BE2C (cell line): ENCODE data around the gene AQR.
A peak's percentile ranks its signal among the peaks of the same experiment; 100 is the strongest.
"Not testable (repeated sequence)": the region's sequence is repeated elsewhere in the genome, so short reads cannot be mapped to it uniquely, and the experiment has no call there.

Experiments
- DNase-seq: peaks from one replicate; pipeline ENCODE4 v3.0.0-alpha.2; 2020
- H3K27me3 ChIP-seq: fragments of 250-450 bp; sonication (Bioruptor Pico); 2 replicates; pipeline ENCODE4 v1.5.1; 2020; ENCODE audit warnings: mild to moderate bottlenecking
- H3K36me3 ChIP-seq: fragments of 250-450 bp; sonication (Bioruptor Pico); 2 replicates; pipeline ENCODE4 v1.5.1; 2020; ENCODE audit warnings: mild to moderate bottlenecking
- H3K4me1 ChIP-seq: fragments of 250-450 bp; sonication (Bioruptor Pico); 2 replicates; pipeline ENCODE4 v1.5.1; 2020
- H3K4me3 ChIP-seq: 2 replicates; pipeline ENCODE4 v1.5.1; 2011; ENCODE audit warnings: low read depth, low read length
- H3K9me3 ChIP-seq: fragments of 250-450 bp; sonication (Bioruptor Pico); 2 replicates; pipeline ENCODE4 v1.5.1; 2020
- TF ChIP-seq, protein P1 (sequence below): IDR thresholded peaks from 2 replicates; pipeline ENCODE4 v1.5.1; 2012; ENCODE audit warnings: mild to moderate bottlenecking, low read depth, low read length

The AQR gene

GRCh38 chr15:34973512-34973911, 4.0 kb upstream of the AQR start:
- DNase-seq, result no peak
- no peaks in the 10 kb centered on the region for H3K9me3 ChIP-seq
- no peaks in the 10 kb centered on the region; the same call in 1 of the 2 replicates for H3K36me3 ChIP-seq
- TF ChIP-seq, protein P1, sequence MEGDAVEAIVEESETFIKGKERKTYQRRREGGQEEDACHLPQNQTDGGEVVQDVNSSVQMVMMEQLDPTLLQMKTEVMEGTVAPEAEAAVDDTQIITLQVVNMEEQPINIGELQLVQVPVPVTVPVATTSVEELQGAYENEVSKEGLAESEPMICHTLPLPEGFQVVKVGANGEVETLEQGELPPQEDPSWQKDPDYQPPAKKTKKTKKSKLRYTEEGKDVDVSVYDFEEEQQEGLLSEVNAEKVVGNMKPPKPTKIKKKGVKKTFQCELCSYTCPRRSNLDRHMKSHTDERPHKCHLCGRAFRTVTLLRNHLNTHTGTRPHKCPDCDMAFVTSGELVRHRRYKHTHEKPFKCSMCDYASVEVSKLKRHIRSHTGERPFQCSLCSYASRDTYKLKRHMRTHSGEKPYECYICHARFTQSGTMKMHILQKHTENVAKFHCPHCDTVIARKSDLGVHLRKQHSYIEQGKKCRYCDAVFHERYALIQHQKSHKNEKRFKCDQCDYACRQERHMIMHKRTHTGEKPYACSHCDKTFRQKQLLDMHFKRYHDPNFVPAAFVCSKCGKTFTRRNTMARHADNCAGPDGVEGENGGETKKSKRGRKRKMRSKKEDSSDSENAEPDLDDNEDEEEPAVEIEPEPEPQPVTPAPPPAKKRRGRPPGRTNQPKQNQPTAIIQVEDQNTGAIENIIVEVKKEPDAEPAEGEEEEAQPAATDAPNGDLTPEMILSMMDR, result no peak
- no peaks in the 10 kb centered on the region for H3K4me1 ChIP-seq
- no peaks in the 10 kb centered on the region for H3K27me3 ChIP-seq
- H3K4me3 ChIP-seq, result no peak overlapping the region

DNA sequence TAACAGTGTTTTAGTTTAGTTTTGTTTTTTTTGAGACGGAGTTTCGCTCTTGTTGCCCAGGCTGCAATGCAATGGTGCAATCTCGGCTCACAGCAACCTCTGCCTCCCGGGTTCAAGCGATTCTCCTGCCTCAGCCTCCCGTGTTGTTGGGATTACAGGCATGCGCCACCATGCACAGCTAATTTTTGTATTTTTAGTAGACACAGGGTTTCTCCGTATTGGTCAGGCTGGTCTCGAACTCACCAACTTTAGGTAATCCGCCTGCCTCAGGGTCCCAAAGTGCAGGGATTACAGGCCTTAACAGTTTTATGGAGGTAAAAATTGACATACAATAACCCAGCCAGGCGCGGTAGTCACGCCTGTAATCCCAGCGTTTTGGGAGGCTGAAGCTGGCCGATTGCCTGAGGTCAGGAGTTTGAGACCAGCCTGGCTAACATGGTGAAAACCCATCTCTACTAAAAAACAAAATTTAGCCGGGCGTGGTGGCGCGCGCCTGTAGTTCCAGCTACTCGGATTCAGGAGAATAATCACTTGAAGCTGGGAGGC, 629 bp upstream of the AQR start:
- peak overlapping the region; percentile 95 for H3K4me3 ChIP-seq
- not testable (repeated sequence) for H3K9me3 ChIP-seq, H3K36me3 ChIP-seq, H3K4me1 ChIP-seq, H3K27me3 ChIP-seq, DNase-seq

GRCh38 chr15:34964277-34964676, 5.3 kb downstream of the AQR start:
- TF ChIP-seq, protein P1, result no peak
- H3K36me3 ChIP-seq, result peaks cover 33% of the 10 kb centered on the region
- H3K9me3 ChIP-seq, result no peaks in the 10 kb centered on the region
- no peak overlapping the region for H3K4me3 ChIP-seq
- H3K4me1 ChIP-seq, result no peaks in the 10 kb centered on the region
- no peak for DNase-seq
- H3K27me3 ChIP-seq, result no peaks in the 10 kb centered on the region

DNA sequence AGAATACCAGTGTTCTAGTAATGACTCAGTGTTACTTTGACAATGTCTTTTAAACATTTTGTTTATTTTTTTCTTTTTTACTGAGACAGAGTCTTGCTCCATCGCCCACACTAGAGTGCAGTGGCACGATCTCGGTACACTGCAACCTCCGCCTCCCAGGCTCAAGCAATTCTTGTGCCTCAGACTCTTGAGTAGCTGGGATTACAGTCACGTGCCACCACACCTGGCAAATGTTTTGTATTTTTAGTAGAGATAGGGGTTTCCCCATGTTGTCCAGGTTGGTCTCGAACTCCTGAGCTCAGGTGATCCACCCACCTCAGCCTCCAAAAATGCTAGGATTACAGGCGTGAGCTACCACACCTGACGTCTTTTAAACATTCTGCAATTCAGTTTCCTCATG, 15.7 kb downstream of the AQR start:
- TF ChIP-seq, protein P1, result no peak
- H3K36me3 ChIP-seq, result peaks cover 29% of the 10 kb centered on the region
- H3K4me3 ChIP-seq, result no peak overlapping the region
- no peaks in the 10 kb centered on the region for H3K27me3 ChIP-seq
- DNase-seq, result no peak
- H3K4me1 ChIP-seq, result no peaks in the 10 kb centered on the region
- H3K9me3 ChIP-seq, result no peaks in the 10 kb centered on the region

DNA sequence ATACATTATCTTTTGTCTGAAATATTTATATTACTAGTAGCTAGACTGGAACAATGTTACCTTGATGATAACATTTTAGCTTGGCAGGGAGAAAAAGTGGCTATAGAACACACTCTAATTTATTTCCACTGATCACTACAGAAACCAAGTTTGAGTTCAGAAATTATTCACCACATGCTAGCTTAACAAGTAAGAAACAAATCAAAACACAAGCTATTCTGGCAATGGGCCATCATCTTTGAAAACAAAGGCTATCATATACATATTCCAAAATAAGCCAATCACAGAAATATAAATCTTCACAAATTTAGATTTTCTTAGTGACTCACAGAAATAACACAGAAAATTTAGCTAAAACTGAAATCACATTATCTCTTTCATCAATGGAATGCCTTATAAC, 17.1 kb downstream of the AQR start:
- peaks cover 37% of the 10 kb centered on the region for H3K36me3 ChIP-seq

DNA sequence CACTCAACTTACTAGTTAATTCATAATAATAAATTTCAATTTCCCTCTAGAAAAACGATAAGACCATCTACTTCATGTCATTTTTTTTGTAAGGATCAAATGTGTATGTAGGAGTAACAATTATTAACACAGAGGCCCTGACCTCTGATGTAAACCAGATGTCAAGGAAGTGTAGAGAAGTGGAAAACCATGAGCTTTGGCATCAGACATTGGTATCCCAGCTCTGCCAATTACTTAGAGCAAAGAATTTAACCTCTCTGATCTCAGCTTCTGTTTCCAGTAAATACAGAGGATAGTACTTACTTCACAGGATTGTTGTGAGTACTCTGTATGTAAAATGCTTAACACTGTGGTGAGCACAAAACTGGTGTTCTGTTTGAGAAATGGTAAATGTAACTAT, 17.5 kb downstream of the AQR start:
- H3K27me3 ChIP-seq, result no peaks in the 10 kb centered on the region
- no peak for DNase-seq
- peaks cover 37% of the 10 kb centered on the region for H3K36me3 ChIP-seq
- no peaks in the 10 kb centered on the region for H3K4me1 ChIP-seq
- H3K9me3 ChIP-seq, result no peaks in the 10 kb centered on the region
- TF ChIP-seq, protein P1, result no peak
- H3K4me3 ChIP-seq, result no peak overlapping the region

More for the DNA sequence above, 17.1 kb downstream of the AQR start:
- Histone ChIP-seq H3K4me1 (no peaks in the 10 kb centered on the region), H3K4me3 (no peak overlapping the region), H3K27me3 (no peaks in the 10 kb centered on the region), H3K9me3 (no peaks in the 10 kb centered on the region)
- TF ChIP-seq, protein P1, result no peak
- no peak for DNase-seq

DNA sequence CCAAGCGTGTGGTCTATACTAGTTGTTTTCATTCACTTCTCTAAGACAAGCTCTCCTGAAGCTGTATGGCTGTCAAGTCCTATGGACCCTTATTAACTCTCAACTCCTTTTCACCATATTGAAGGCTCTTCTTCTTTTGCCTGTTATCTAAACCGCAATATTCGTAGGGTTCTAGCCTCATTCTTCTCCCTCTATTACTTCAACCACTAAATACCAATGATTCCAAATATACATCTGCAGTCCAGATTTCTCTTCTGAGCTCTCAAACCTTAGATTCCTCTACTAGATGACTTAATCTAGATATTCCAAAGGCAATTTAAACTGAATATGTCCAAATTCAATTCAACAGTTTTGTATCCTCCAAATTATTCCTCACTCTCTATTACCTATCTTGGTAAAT, 24.6 kb downstream of the AQR start:
- H3K4me3 ChIP-seq, result no peak overlapping the region
- TF ChIP-seq, protein P1, result no peak
- no peaks in the 10 kb centered on the region for H3K27me3 ChIP-seq
- H3K9me3 ChIP-seq, result no peaks in the 10 kb centered on the region
- no peak for DNase-seq
- no peaks in the 10 kb centered on the region for H3K4me1 ChIP-seq
- H3K36me3 ChIP-seq, result peaks cover 34% of the 10 kb centered on the region
